PFSK-1 (cell line): ENCODE data around the gene SORBS2.

Experiments
- FOXP2 ChIP-seq: optimal IDR thresholded peaks from 2 replicates; pipeline ENCODE3; 2011; ENCODE audit warnings: borderline replicate concordance, control low read depth, inconsistent platforms; ENCODE audit not compliant: insufficient read depth; ENCODE audit errors: extremely low read length, extremely low read depth
- POLR2AphosphoS5 ChIP-seq: IDR thresholded peaks from 2 replicates; pipeline ENCODE4 v1.6.1; 2012; ENCODE audit warnings: low read depth, mild to moderate bottlenecking, control low read depth, low read length, moderate library complexity
- SIN3A ChIP-seq: IDR thresholded peaks from 2 replicates; pipeline ENCODE4 v1.6.1; 2012; ENCODE audit warnings: mild to moderate bottlenecking, low read length, moderate library complexity, borderline replicate concordance; ENCODE audit not compliant: insufficient read depth
- TAF1 ChIP-seq: IDR thresholded peaks from 2 replicates; pipeline ENCODE4 v1.6.1; 2012; ENCODE audit warnings: low read length, control low read depth, borderline replicate concordance; ENCODE audit not compliant: insufficient read depth
- TF ChIP-seq, protein P1 (sequence below), 2 experiments: IDR thresholded peaks; 2 replicates each; pipeline versions ENCODE4 v1.6.1 to v1.8.0; 2011 to 2012; ENCODE audit warnings: low read depth in 2 of 2, low read length in 2 of 2, control low read depth in 1 of 2, inconsistent platforms in 1 of 2, mild to moderate bottlenecking in 1 of 2, moderate library complexity in 1 of 2; ENCODE audit not compliant: insufficient read depth in 1 of 2

DNA sequence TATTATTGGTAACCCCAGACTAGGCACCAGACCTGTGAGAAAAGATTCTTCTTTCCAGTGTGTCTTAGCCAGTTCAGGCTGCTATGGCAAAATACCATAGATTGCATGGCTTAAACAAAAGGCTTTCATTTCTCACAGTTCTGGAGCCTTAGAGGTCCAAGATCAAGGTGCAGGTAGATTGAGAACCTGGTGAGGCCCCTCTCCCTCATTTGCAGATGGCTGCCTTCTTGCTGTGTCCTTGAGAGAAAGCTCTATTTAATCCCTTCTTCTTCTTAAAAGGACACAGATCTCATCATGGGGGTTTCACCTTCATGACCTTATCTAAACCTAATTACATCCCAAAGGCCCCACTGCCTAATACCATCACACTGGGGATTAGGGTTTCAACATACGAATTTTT is 273.2 kb downstream of the SORBS2 start:
- TF ChIP-seq TAF1 = no peak
- TF ChIP-seq POLR2AphosphoS5 = no peak
- TF ChIP-seq SIN3A = no peak
- TF ChIP-seq, protein P1, sequence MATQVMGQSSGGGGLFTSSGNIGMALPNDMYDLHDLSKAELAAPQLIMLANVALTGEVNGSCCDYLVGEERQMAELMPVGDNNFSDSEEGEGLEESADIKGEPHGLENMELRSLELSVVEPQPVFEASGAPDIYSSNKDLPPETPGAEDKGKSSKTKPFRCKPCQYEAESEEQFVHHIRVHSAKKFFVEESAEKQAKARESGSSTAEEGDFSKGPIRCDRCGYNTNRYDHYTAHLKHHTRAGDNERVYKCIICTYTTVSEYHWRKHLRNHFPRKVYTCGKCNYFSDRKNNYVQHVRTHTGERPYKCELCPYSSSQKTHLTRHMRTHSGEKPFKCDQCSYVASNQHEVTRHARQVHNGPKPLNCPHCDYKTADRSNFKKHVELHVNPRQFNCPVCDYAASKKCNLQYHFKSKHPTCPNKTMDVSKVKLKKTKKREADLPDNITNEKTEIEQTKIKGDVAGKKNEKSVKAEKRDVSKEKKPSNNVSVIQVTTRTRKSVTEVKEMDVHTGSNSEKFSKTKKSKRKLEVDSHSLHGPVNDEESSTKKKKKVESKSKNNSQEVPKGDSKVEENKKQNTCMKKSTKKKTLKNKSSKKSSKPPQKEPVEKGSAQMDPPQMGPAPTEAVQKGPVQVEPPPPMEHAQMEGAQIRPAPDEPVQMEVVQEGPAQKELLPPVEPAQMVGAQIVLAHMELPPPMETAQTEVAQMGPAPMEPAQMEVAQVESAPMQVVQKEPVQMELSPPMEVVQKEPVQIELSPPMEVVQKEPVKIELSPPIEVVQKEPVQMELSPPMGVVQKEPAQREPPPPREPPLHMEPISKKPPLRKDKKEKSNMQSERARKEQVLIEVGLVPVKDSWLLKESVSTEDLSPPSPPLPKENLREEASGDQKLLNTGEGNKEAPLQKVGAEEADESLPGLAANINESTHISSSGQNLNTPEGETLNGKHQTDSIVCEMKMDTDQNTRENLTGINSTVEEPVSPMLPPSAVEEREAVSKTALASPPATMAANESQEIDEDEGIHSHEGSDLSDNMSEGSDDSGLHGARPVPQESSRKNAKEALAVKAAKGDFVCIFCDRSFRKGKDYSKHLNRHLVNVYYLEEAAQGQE (IDR thresholded peaks at IDR 0.05; ENCODE audit: insufficient read depth in 1 of 2, low read depth in 2 of 2, low read length in 2 of 2) = no peak
- TF ChIP-seq FOXP2 = no peak
